Panc1 (cell line): ENCODE data around the gene TPR. TPM values are rescaled to one million over a fixed set of nuclear protein-coding genes. Genes with fewer than 3 reads are reported as not detected.

ENCODE experiments used
- ATAC-seq: fragments of 200-7000 bp; cut with Tn5 transposase; 2 replicates; pipeline ENCODE4 v1.9.1; 2020; ENCODE audit warnings: mild to moderate bottlenecking, moderate library complexity
- BruUV-seq: library from RNA; stranded (reverse); fragments of 400-500 nt; replicated peaks from 2 replicates; lab custom pipeline; 2021; lab: Mats Ljungman, UMichigan
- CTCF ChIA-PET: fragments of 300-600 bp; sonication (Branson Sonifier 250); formaldehyde crosslinking; loops from one replicate; lab custom pipeline; 2022; ENCODE audit warnings: antibody characterized with exemption; lab: Charles Lee
- POLR2A ChIA-PET: fragments of 300-600 bp; sonication (Branson Sonifier 250); formaldehyde crosslinking; loops from one replicate; lab custom pipeline; 2022; ENCODE audit warnings: antibody characterized with exemption; lab: Charles Lee
- DNase-seq: peaks from one replicate; pipeline ENCODE4 v3.0.0-alpha.2; 2010; ENCODE audit warnings: low read depth, low spot score
- H3K27ac ChIP-seq: 2 replicates; pipeline ENCODE4 v1.5.1; 2011; ENCODE audit warnings: mild to moderate bottlenecking, low read length, inconsistent platforms
- H3K27me3 ChIP-seq: fragments of 200-500 bp; sonication (Bioruptor generic); 2 replicates; pipeline ENCODE4 v1.6.0; 2014; ENCODE audit warnings: low read length, inconsistent platforms; ENCODE audit not compliant: control insufficient read depth, insufficient read depth
- H3K36me3 ChIP-seq: fragments of 200-500 bp; sonication (Bioruptor generic); 2 replicates; pipeline ENCODE4 v1.5.1; 2014; ENCODE audit warnings: inconsistent platforms, mild to moderate bottlenecking, low read length, moderate library complexity; ENCODE audit not compliant: control insufficient read depth, insufficient read depth
- H3K4me1 ChIP-seq: 2 replicates; pipeline ENCODE4 v1.5.1; 2011; ENCODE audit warnings: inconsistent platforms, mild to moderate bottlenecking, low read length, moderate library complexity; ENCODE audit not compliant: control insufficient read depth, insufficient read depth
- H3K4me3 ChIP-seq, 2 experiments: 2 replicates each; pipeline ENCODE4 v1.5.1; 2011 to 2012; ENCODE audit warnings: low read depth in 2 of 2, low read length in 2 of 2, mild to moderate bottlenecking in 2 of 2, inconsistent platforms in 1 of 2, moderate library complexity in 1 of 2
- H3K9me3 ChIP-seq: fragments of 200-500 bp; sonication (Bioruptor generic); 2 replicates; pipeline ENCODE4 v1.5.1; 2014; ENCODE audit warnings: low read depth, mild to moderate bottlenecking, inconsistent platforms, low read length, moderate library complexity; ENCODE audit not compliant: control insufficient read depth, insufficient read depth
- CTCF ChIP-seq: fragments of 450-650 bp; IDR thresholded peaks from 2 replicates; pipeline ENCODE4 v1.5.1; 2017; ENCODE audit warnings: mild to moderate bottlenecking
- POLR2AphosphoS5 ChIP-seq: IDR thresholded peaks from 2 replicates; pipeline ENCODE4 v1.6.1; 2012; ENCODE audit warnings: mild to moderate bottlenecking, low read depth, low read length, moderate library complexity
- REST ChIP-seq, 2 experiments: IDR thresholded peaks; 2 replicates each; pipeline ENCODE4 v1.6.1; 2011 to 2012; ENCODE audit warnings: low read depth in 2 of 2, control low read depth in 1 of 2, low read length in 1 of 2, mild to moderate bottlenecking in 1 of 2, moderate library complexity in 1 of 2; ENCODE audit not compliant: insufficient read depth in 1 of 2
- SIN3A ChIP-seq: IDR thresholded peaks from 2 replicates; pipeline ENCODE4 v1.6.1; 2012; ENCODE audit warnings: low read depth, mild to moderate bottlenecking, low read length, moderate library complexity, borderline replicate concordance; ENCODE audit not compliant: insufficient read depth
- TCF7L2 ChIP-seq: IDR thresholded peaks from 2 replicates; pipeline ENCODE4 v1.6.1; 2011; ENCODE audit warnings: mild to moderate bottlenecking, low read depth, low read length, inconsistent platforms
- in situ Hi-C: cut with HindIII; loops from 2 replicates; pipeline ENCODE4 v1.10.0; 2016; ENCODE audit warnings: low sequenced_read_pairs, low pct_unique_long_range_greater_than_20kb
- intact Hi-C: fragments of 100-400 bp; cut with micrococcal nuclease; formaldehyde crosslinking; loops from one replicate; pipeline ENCODE4 v1.10.0; 2022; ENCODE audit not compliant: unreplicated experiment
- total RNA-seq: library from RNA; stranded (reverse); gene quantifications from one replicate; pipeline ENCODE4 v1.2.1, GENCODE V29; 2021; ENCODE audit not compliant: unreplicated experiment

The TPR gene
- total RNA-seq, 1 experiment from 2014 or later, result 115 TPM

- H3K9me3 ChIP-seq, result no peaks in the 10 kb centered on the region
- DNase-seq (no peak), ATAC-seq (no peak)
- TF ChIP-seq REST (IDR thresholded peaks at IDR 0.05; ENCODE audit: insufficient read depth in 1 of 2, low read depth in 2 of 2, low read length in 1 of 2) (no peak), TCF7L2 (no peak), CTCF (no peak), SIN3A (no peak), POLR2AphosphoS5 (no peak)
- H3K36me3 ChIP-seq, result no peaks in the 10 kb centered on the region
- H3K4me3 ChIP-seq, result no peak overlapping the region
- BruUV-seq, result no TSS peak
- H3K4me1 ChIP-seq, result no peaks in the 10 kb centered on the region
- POLR2A ChIA-PET, result no interaction called here
- H3K27me3 ChIP-seq, result peaks cover 4% of the 10 kb centered on the region
- no peak overlapping the region for H3K27ac ChIP-seq
- in situ Hi-C loops (no loop called here), intact Hi-C loops (no loop called here)
- CTCF ChIA-PET, result no interaction called here
These were observed 85.0 kb downstream of the TPR start for GRCh38 chr1:186289943-186290545.

- Histone ChIP-seq H3K4me1 (no peaks in the 10 kb centered on the region), H3K27me3 (no peaks in the 10 kb centered on the region; the same call in 1 of the 2 replicates), H3K27ac (no peak overlapping the region), H3K36me3 (no peaks in the 10 kb centered on the region), H3K9me3 (no peaks in the 10 kb centered on the region), H3K4me3 (no peak overlapping the region)
- ChIA-PET CTCF (no interaction called here), POLR2A (no interaction called here)
- intact Hi-C loops, result no loop called here
- in situ Hi-C loops, result no loop called here
- TF ChIP-seq REST (IDR thresholded peaks at IDR 0.05; ENCODE audit: insufficient read depth in 1 of 2, low read depth in 2 of 2, low read length in 1 of 2) (no peak), SIN3A (no peak), CTCF (no peak), TCF7L2 (no peak), POLR2AphosphoS5 (no peak)
- BruUV-seq, result no TSS peak
- ATAC-seq (no peak), DNase-seq (no peak)
These were observed 88.3 kb downstream of the TPR start for GRCh38 chr1:186286615-186287315.
